MM.1S (cell line): Measurements from ENCODE around the gene SEMA4F.

Experiments used
- EZH2 ChIP-seq: fragments of 300-600 bp; sonication (generic); optimal IDR thresholded peaks from 2 replicates; pipeline ENCODE3; 2017; ENCODE audit warnings: low read depth, mild to moderate bottlenecking, antibody characterized with exemption, low read length, mixed read lengths
- EZH2phosphoT487 ChIP-seq: fragments of 300-600 bp; sonication (generic); IDR thresholded peaks from 2 replicates; pipeline ENCODE4 v1.6.1; 2018; ENCODE audit warnings: antibody characterized with exemption, low read length
- TF ChIP-seq, protein P1 (sequence below): fragments of 300-600 bp; sonication (generic); IDR thresholded peaks from 2 replicates; pipeline ENCODE4 v1.5.1; 2016; ENCODE audit warnings: antibody characterized with exemption, low read length, mixed read lengths

DNA sequence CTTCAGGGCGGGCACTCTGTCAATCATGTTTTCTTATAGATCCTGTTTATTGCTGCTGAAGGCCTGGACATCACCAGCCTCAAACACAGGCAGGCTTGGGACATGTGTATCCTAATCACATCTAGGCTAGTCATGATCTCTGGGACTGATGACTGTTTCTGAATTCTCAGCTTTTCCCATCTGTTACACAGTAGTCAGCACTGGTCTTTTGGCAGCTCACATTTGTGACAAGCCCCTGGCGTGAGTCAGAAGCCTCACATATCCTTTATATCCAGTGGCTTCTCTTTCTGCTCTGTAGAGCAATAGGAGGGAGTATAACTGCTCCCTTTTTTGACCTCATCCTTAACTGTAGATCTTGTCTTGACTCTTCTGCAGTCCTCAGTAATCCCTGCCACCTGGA lies 4.5 kb downstream of the SEMA4F start:
- TF ChIP-seq, protein P1, sequence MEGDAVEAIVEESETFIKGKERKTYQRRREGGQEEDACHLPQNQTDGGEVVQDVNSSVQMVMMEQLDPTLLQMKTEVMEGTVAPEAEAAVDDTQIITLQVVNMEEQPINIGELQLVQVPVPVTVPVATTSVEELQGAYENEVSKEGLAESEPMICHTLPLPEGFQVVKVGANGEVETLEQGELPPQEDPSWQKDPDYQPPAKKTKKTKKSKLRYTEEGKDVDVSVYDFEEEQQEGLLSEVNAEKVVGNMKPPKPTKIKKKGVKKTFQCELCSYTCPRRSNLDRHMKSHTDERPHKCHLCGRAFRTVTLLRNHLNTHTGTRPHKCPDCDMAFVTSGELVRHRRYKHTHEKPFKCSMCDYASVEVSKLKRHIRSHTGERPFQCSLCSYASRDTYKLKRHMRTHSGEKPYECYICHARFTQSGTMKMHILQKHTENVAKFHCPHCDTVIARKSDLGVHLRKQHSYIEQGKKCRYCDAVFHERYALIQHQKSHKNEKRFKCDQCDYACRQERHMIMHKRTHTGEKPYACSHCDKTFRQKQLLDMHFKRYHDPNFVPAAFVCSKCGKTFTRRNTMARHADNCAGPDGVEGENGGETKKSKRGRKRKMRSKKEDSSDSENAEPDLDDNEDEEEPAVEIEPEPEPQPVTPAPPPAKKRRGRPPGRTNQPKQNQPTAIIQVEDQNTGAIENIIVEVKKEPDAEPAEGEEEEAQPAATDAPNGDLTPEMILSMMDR, result no peak
- TF ChIP-seq EZH2 (no peak), EZH2phosphoT487 (no peak)
